Neural progenitor cell (in vitro differentiated cells): ENCODE data around the gene KRTAP2-4.

Source experiments
- EZH2 ChIP-seq: fragments of 200-600 bp; sonication (generic); IDR thresholded peaks from 2 replicates; pipeline ENCODE4 v1.6.1; 2017; ENCODE audit warnings: antibody characterized with exemption, mild to moderate bottlenecking, moderate library complexity
- TF ChIP-seq, protein P1 (sequence below): fragments of 200-600 bp; sonication (generic); IDR thresholded peaks from 2 replicates; pipeline ENCODE4 v1.5.1; 2017; ENCODE audit warnings: antibody characterized with exemption, mild to moderate bottlenecking

DNA sequence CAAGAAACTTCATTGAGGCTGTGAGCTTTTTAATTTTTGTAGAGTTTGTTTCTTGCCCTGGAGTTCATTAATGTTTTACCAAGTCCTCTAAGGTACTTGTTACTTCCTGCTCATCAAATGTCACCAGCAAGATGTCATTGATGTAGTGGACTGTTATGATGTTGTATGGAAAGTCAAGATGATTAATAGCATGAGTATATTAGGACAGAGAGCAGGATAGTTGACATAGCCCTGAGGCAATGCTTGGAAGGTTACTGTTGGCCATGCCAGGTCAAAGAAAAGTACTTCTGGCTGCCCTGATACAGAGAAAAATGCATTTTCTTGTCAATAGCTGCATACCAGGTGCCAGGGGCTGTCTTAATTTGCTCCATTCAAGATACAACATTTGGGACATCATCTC lies 45.3 kb downstream of the KRTAP2-4 start:
- TF ChIP-seq, protein P1, sequence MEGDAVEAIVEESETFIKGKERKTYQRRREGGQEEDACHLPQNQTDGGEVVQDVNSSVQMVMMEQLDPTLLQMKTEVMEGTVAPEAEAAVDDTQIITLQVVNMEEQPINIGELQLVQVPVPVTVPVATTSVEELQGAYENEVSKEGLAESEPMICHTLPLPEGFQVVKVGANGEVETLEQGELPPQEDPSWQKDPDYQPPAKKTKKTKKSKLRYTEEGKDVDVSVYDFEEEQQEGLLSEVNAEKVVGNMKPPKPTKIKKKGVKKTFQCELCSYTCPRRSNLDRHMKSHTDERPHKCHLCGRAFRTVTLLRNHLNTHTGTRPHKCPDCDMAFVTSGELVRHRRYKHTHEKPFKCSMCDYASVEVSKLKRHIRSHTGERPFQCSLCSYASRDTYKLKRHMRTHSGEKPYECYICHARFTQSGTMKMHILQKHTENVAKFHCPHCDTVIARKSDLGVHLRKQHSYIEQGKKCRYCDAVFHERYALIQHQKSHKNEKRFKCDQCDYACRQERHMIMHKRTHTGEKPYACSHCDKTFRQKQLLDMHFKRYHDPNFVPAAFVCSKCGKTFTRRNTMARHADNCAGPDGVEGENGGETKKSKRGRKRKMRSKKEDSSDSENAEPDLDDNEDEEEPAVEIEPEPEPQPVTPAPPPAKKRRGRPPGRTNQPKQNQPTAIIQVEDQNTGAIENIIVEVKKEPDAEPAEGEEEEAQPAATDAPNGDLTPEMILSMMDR: no peak
- TF ChIP-seq EZH2: no peak
